ENCODE results near the gene GALNT9.

GALNT9 gene

GRCh38 chr12:132344181-132344580 lies 14.8 kb upstream of the GALNT9 start:
- no peak for DNase-seq

GRCh38 chr12:132343294-132344004 lies 14.1 kb upstream of the GALNT9 start:
- DNase-seq = no peak

DNA sequence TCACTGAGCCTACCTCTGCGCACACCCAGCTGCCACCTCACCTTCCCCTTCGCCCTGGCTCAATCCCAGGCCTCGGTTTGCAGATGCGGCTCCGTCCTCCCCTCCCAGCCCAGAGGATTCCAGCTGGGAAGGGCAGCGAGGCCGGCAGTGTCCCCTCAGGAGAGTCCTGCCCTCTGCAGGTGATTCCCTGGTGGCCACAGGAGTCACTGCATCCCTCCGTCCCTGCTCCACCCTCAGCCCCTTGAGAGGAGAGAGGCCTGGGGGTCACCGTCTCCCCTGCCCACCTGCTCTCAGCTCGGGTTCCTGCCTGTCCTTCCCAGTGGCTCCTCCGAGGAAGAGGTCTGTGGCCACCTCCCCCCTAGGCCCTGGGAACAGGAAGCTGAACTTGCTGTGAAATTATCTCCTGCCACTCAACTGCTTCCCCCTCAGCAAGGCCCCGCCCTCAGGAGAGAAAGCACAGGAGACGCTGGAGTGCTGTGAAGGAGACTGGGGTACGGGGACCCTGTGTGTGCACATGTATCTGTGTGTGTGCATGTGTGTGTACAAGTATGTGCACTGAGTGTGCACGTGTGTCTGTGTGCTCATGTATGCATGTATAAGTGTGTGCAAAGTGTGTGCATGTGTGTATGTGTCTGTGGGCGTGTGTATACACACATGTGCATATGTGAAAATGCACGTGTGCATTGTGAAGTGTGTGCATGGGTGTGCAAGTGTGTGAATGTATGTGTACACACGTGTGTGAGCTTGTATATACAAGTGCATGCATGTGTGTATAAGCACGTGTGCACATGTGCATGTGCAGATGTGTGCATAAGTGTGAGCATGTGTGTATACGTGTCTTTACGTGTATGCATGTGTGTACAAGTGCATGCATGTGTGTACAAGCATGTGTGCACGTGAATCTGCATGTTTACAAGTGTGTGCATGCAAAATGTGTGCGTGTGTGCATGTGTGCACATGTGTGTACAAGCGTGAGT lies 13.2 kb upstream of the GALNT9 start:
- no peak for DNase-seq

DNA sequence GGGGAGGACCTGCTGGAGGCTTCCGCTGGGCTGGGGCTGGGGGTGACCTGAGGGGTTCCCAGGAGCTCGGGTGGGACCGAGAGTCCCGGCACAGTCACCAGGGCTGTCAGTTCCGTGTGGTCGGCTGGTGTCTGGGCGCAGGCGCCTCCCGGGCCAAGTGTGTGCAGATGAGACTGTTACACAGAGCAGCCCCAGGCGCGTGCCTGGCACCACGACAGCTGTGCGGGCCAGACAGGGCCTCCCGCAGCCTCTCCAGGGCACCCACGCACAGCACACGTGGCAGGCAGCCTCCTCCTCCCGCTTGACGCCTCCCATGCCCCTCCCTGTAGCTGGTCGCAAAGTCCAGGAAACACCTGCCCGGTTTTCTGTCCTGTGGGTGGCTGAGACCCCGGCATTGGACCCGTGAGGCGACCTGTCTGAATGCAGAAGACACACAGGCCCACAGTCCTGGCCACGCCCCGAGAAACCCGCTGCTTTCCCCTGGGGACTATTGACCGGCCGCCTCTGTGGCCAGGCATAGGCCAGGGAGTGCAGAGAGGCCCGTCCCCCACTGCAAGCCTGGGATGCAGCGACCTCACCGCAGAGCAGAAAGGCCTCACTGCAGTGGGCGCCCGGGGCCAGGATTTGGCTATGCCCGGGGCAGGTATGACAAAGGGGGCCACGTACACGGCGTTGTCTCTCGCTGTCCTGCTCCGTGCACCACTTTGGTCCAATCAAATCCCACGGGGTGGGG lies 12.1 kb upstream of the GALNT9 start:
- DNase-seq = no peak

DNA sequence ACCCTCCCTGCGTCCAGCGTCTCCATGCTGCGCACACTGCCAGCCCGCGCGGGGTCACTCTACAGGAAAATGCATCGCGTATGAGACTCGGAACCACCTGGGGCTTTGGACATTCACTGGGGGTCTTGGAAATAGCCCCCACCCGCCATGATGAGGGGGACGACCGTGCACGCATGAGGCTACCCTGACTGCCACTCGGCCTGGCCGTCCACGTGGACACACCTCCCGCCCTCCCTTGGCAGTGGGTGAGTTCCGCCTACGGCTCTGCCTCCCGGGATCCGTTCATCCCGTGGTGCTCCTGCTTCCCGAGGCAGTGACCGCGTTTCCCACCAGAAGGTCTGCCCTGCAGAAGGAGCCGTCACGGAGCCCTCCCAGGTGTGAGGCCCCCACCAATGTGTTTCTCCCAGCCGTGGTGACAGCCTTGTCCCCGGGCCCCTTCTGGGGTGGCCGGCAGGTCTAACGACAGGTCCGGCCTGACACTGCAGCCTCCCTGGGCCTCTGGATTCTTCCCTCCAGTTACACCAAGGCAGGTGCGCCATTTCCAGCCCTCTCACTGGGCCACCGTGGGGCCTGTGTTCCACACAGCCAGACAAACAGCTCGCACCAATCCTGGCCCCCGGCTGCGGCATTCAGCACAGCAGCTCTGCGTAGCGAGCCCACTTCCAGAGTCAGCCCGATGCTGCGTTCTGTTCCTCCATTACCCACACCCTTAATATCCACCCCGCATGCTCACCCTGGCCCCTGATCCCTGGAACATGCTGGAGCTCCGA lies 11.1 kb upstream of the GALNT9 start:
- DNase-seq = no peak

DNA sequence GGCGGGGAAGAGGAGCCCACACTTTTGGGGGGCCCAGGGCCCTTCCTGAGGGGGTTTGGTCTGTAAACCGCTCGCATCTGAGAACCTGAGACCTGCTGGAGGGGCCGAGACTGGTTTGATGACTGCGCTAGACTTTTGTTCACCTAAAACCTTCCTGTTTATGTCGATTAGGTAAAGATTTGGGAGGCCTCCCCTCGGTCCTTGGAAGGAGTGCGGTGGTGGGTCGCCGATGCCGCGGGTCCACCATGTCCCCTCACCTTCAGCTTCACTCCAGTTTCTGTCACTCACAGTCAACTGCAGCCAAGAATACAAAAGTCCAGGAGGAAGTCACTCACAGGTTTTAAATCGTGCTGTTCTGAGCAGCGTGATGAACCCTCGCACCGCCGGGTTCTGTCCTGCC lies 10.5 kb upstream of the GALNT9 start:
- DNase-seq = no peak

DNA sequence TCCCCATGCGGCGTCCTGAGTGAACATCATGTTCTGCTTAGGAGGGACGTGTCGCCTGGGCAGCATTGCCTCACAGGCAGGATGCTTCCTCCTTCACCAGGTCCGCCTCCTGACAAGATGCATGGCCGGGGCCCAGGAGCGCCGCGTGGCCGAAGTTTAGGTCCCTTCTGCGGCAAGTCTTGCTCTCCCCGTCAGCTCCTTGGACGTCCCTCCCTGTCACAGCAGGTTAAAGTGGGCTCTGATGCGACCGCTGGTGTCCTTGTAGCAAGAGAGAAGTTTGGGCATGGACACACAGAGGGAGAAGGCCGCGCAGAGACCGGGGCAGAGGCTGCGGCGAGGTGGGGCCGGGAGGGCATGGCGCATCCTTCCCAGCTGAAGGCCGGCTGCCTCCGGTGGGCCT lies 9.4 kb upstream of the GALNT9 start:
- no peak for DNase-seq

GRCh38 chr12:132338311-132338710 lies 8.9 kb upstream of the GALNT9 start:
- no peak for DNase-seq

DNA sequence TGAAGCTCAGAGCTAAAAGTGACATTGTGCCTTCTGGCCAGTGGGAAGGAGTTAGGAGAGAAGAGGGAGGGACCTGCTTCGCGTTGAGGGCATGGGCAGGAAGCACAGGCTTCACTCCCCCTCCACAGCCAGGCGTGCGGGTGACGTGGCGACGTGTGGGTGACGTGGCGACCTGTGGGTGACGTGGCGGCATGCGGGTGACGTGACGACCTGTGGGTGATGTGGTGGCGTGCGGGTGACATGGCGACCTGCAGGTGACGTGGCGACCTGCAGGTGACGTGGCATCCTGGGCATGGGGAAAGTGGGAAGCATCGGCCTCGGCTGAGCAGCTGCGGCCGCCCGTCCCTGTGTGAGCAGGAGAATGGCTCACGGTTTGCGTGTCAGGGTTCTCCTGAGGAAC lies 8.2 kb upstream of the GALNT9 start:
- no peak for DNase-seq

GRCh38 chr12:132336451-132337413 lies 7.3 kb upstream of the GALNT9 start:
- no peak for DNase-seq

- DNase-seq = no peak
Measured at GRCh38 chr12:132335179-132335756, 5.9 kb upstream of the GALNT9 start.

- DNase-seq = no peak
Measured at GRCh38 chr12:132333766-132334165, 4.4 kb upstream of the GALNT9 start.

GRCh38 chr12:132333273-132333672 lies 3.9 kb upstream of the GALNT9 start:
- DNase-seq = no peak

GRCh38 chr12:132330549-132330881 lies 1.1 kb upstream of the GALNT9 start:
- DNase-seq = no peak

GRCh38 chr12:132329720-132330548 lies 545 bp upstream of the GALNT9 start:
- no peak for DNase-seq

- DNase-seq = no peak
Measured at GRCh38 chr12:132328282-132329029, 933 bp downstream of the GALNT9 start.

GRCh38 chr12:132327336-132328171 lies 1.8 kb downstream of the GALNT9 start:
- no peak for DNase-seq

GRCh38 chr12:132326646-132327045 lies 2.7 kb downstream of the GALNT9 start:
- DNase-seq = no peak

DNA sequence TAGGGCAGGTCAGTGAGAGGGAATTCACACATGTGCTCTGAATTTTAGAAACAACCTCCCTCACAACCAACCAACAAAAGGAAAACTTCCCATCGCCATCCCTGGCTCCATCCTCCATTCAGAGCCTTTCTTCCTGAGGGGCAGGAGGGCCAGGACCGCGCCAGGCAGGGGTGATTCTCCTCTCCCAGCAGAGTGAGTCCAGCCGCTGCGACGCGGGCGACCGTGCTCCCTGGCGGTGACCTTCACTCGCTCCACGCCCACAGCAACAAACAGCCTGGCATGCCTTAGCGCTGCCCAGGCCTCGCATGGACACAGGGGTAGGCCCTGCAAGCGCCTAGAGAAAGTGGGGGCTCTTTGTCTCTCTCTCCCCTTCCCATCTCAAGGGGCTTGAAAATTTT lies 3.7 kb downstream of the GALNT9 start:
- DNase-seq = no peak

Measured in NCI-H1436 (cell line).